Tibial nerve (tissue), 4 donors: ENCODE results near the gene POU3F1.

Experiments used
- CTCF ChIP-seq, 5 experiments: fragments of 200-600 bp in 3 of 5; fragments of 450-650 bp in 2 of 5; sonication (generic) in 3 of 5; IDR thresholded peaks; one replicate each; pipeline ENCODE4 v1.5.1; 2016 to 2019; ENCODE audit warnings: antibody characterized with exemption in 5 of 5, mild to moderate bottlenecking in 3 of 5, moderate library complexity in 2 of 5
- EP300 ChIP-seq, 2 donors: sonication (generic); formaldehyde crosslinking; IDR thresholded peaks; one replicate each; pipeline ENCODE4 v1.6.1; 2017; ENCODE audit warnings: antibody characterized with exemption in 2 of 2, mild to moderate bottlenecking in 1 of 2
- POLR2A ChIP-seq, 2 donors: fragments of 450-650 bp; IDR thresholded peaks; one replicate each; pipeline ENCODE4 v1.6.1; 2017; ENCODE audit warnings: antibody characterized with exemption in 2 of 2, mild to moderate bottlenecking in 2 of 2, moderate library complexity in 2 of 2

GRCh38 chr1:38021969-38022368 lies 24.6 kb downstream of the POU3F1 start:
- TF ChIP-seq CTCF (IDR thresholded peaks at IDR 0.05) (no peak), POLR2A (IDR thresholded peaks at IDR 0.05) (no peak), EP300 (IDR thresholded peaks at IDR 0.05) (no peak)
